ENCODE measurements around the gene LAMA4. TPM values are rescaled to one million over a fixed set of nuclear protein-coding genes. Genes with fewer than 3 reads are reported as not detected.
A peak's percentile ranks its signal among the peaks of the same experiment; 100 is the strongest.
"Not testable (repeated sequence)": the region's sequence is repeated elsewhere in the genome, so short reads cannot be mapped to it uniquely, and the experiment has no call there.

Gene LAMA4
- total RNA-seq, 2 experiments from 2014 or later, result 0.09 TPM; not detected in 1

DNA sequence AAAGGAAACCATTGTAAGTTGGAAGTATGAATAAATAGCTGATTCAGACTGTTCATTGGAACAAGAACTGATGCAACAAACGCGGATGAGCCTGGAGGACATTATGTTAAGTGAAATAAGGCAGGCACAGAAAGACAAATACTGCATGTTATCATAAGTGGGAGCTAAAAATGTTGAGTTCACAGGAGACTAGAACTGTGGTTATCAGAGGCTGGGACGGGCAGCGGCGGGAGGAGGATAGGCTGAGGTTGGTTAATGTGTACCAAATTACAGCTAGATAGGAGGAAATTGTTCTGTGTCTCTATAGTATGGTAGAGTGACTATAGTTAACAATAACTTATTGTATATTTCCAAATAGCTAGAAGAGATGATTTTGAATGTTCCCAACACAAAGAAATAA, 126.2 kb downstream of the LAMA4 start:
- no peak overlapping the region for H3K4me3 Mint-ChIP-seq
- ChIA-PET CTCF (interaction anchor here (0.8 to 1.1 kb wide), 2 partner anchors 16 to 51 kb away, joined by 3 to 4 read pairs; no protein-coding TSS in a partner anchor), POLR2A (no interaction called here)
- H3K9me3 Mint-ChIP-seq (ENCODE audit: low read depth), result no peaks in the 10 kb centered on the region
- peaks cover 18% of the 10 kb centered on the region for H3K27me3 Mint-ChIP-seq
- no peaks in the 10 kb centered on the region for H3K4me1 Mint-ChIP-seq
- no peak for DNase-seq
- no peak overlapping the region for H3K27ac Mint-ChIP-seq
- intact Hi-C loops (cut with DNase I, micrococcal nuclease), result no loop called here
- H3K36me3 Mint-ChIP-seq (ENCODE audit: low read depth), result no peaks in the 10 kb centered on the region
- no peak for ATAC-seq

DNA sequence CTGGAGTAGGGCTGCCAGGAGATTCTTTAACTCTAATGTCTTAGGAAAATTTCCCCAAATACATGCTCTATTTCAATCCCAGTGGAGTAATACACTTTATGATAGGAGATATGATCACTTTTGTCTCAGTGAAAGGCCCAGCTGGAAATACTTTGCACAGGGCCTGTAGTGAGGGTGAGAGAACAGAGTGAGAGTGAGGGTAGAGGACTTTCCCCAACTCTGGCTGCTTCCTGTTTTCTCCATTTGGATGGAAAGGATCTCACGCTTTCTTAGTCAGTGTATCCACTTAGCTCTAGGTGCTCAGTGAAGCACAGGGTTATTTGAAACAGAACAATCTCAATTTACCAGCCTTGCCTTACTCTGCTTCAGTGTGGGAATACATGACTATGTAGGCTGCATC, 130.4 kb downstream of the LAMA4 start:
- ATAC-seq (no peak), DNase-seq (no peak)
- H3K4me3 Mint-ChIP-seq, result no peak overlapping the region
- H3K4me1 Mint-ChIP-seq, result no peaks in the 10 kb centered on the region
- H3K36me3 Mint-ChIP-seq (ENCODE audit: low read depth), result no peaks in the 10 kb centered on the region
- H3K27ac Mint-ChIP-seq, result no peak overlapping the region
- H3K9me3 Mint-ChIP-seq (ENCODE audit: low read depth), result no peaks in the 10 kb centered on the region
- CTCF ChIA-PET, result interaction anchor here (2.2 kb wide), 1 partner anchor 40 kb away, joined by 9 read pairs; no protein-coding TSS in a partner anchor
- POLR2A ChIA-PET, result no interaction called here
- H3K27me3 Mint-ChIP-seq, result peaks cover 10% of the 10 kb centered on the region
- intact Hi-C loops (cut with DNase I, micrococcal nuclease), result no loop called here

DNA sequence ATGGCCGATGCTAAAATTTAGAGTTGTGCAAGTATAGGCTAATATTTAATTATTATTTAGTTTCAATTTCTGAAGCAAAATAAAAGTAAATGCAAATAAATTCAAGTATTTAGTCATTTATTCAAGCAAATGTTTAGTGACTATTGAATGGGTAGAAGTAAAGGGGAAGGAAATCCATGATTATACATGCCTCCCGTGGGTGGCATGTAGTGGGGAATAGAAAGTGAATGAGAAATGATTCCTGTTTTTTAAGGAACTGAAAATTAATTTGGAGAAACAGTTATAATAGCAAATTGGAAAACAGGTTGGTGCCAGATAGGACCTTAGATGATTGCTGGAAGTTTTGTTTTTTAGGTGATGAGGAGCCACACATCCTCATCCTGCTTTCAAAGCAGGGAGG, 131.6 kb downstream of the LAMA4 start:
- Mint-ChIP-seq H3K36me3 (ENCODE audit: low read depth) (no peaks in the 10 kb centered on the region), H3K4me1 (peaks cover 5% of the 10 kb centered on the region), H3K27me3 (peaks cover 7% of the 10 kb centered on the region), H3K27ac (no peak overlapping the region), H3K4me3 (no peak overlapping the region), H3K9me3 (ENCODE audit: low read depth) (no peaks in the 10 kb centered on the region)
- CTCF ChIA-PET, result interaction anchor here (0.7 kb wide), 1 partner anchor 35 kb away, joined by 3 read pairs; the partner anchor contains the start of genes FAM229B and TUBE1
- DNase-seq, result no peak
- intact Hi-C loops (cut with DNase I, micrococcal nuclease), result no loop called here
- POLR2A ChIA-PET, result no interaction called here
- ATAC-seq, result no peak

DNA sequence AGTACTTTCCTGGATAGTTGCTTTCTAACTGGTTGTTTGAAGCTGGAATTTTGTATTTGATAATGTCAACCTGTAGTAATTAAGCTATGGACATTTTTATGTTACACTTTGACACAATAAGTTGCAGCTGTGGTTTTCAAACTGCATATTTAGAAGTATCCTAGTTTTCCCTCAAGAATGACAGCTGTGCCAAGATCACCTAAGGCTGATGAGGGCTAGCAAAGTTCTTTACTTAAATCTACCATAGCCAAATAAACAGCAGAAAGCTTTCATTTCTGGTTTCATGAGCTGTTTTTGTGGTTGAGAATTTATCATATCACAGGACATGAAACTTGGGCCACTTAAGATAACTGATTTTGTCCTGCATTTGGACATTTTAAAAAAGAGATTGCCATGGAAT, 136.3 kb downstream of the LAMA4 start:
- no peak for ATAC-seq
- Mint-ChIP-seq H3K4me1 (peaks cover 17% of the 10 kb centered on the region), H3K36me3 (ENCODE audit: low read depth) (no peaks in the 10 kb centered on the region), H3K27ac (no peak overlapping the region), H3K27me3 (peaks cover 6% of the 10 kb centered on the region), H3K9me3 (ENCODE audit: low read depth) (no peaks in the 10 kb centered on the region), H3K4me3 (no peak overlapping the region)
- no peak for DNase-seq
- ChIA-PET POLR2A (no interaction called here), CTCF (interaction anchor here (0.8 kb wide), 3 partner anchors 9 to 1315 kb away, joined by 3 read pairs; partner anchors contain the start of genes FAM229B and TUBE1)
- intact Hi-C loops (cut with DNase I, micrococcal nuclease), result no loop called here

DNA sequence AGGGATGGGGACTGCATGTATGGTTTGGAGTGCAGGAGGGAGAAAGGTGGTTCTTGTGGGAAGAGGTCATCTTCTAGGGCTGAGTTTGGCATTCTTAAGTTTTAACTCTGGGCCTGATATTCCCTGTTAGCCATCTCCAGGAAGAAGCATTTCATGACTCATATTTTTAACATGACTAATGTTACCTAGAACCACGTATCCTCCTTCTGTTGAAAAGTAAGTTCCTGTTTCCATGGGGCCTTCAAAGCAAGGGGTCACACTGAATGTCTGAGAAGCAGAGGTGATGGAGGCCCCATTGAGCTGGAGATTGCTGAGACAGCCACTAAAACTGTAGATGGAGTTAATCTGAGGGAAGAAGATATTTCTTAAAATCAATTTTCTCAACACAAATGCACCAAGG, 136.8 kb downstream of the LAMA4 start:
- DNase-seq, result peak; percentile 33
- ChIA-PET CTCF (interaction anchor here (0.5 to 0.8 kb wide), 4 partner anchors 9 to 1315 kb away, joined by 3 read pairs; partner anchors contain the start of genes FAM229B and TUBE1), POLR2A (no interaction called here)
- Mint-ChIP-seq H3K4me1 (peaks cover 17% of the 10 kb centered on the region), H3K36me3 (ENCODE audit: low read depth) (no peaks in the 10 kb centered on the region), H3K27ac (peak overlapping the region; percentile 25), H3K9me3 (ENCODE audit: low read depth) (no peaks in the 10 kb centered on the region), H3K27me3 (peaks cover 6% of the 10 kb centered on the region), H3K4me3 (no peak overlapping the region)
- peak; percentile 93 for ATAC-seq
- intact Hi-C loops (cut with DNase I, micrococcal nuclease), result no loop called here

DNA sequence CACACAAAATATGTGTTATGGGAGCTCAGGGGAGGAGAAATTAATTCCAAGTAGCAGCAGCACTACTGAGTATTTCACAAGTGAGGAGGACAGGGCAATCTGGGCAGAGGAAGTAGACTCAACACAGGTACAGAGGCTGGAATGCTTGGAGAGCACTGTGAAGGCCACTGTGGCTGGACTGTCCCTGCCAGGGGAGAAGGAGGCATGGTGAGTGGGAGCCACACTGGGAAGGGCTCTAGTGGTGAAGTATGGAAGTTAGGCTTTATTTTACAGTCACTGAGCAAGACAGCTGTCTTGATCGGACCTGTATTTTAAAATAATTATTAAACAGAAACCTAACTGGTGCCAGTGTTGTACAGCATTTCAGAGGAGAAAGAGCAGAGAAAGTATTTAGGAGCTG, 138.1 kb downstream of the LAMA4 start:
- Mint-ChIP-seq H3K27me3 (peaks cover 8% of the 10 kb centered on the region), H3K4me1 (peaks cover 17% of the 10 kb centered on the region), H3K9me3 (ENCODE audit: low read depth) (no peaks in the 10 kb centered on the region), H3K36me3 (ENCODE audit: low read depth) (no peaks in the 10 kb centered on the region), H3K27ac (no peak overlapping the region), H3K4me3 (no peak overlapping the region)
- ChIA-PET POLR2A (no interaction called here), CTCF (interaction anchor here (0.9 to 2.6 kb wide), 4 partner anchors 8 to 47 kb away, joined by 3 to 7 read pairs (median 4); partner anchors contain the start of genes FAM229B and TUBE1)
- no peak for DNase-seq
- intact Hi-C loops (cut with DNase I, micrococcal nuclease), result no loop called here
- ATAC-seq, result no peak

DNA sequence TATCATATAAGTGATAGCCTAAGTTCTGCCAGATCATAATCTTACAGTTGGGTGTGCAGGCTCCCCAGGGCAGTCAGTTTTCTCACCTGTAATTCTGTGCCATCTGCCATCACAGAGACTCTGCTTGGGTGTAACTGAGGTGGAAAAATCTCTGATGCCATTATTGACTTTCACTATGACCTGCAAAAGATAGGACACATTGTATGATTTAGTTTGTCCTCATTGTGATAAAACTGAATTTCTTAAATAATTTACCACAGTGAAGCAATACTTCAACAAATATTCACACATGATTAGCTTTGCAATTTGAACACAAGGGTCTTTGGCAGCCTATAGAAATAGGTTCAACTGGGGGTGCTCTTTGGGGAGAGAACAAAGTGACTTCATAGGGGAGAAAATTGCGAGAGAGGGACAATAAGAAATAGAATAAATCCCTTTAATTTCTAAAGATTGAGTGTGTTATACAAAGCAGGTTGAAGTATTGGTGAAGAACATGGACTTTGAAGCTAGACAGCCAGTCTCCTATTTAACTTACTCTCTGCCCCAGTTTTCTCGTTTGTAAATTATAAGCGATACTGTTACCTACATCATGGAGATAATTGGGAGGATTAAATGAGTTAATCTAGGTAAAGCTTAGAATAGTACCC, 139.7 kb downstream of the LAMA4 start:
- no peak overlapping the region for H3K27ac Mint-ChIP-seq
- CTCF ChIA-PET, result interaction anchor here (2.6 kb wide), 1 partner anchor 10 kb away, joined by 6 read pairs; no protein-coding TSS in a partner anchor
- peaks cover 8% of the 10 kb centered on the region for H3K27me3 Mint-ChIP-seq
- DNase-seq, result no peak
- POLR2A ChIA-PET, result no interaction called here
- no peak overlapping the region for H3K4me3 Mint-ChIP-seq
- H3K36me3 Mint-ChIP-seq (ENCODE audit: low read depth), result no peaks in the 10 kb centered on the region
- no peaks in the 10 kb centered on the region for H3K9me3 Mint-ChIP-seq (ENCODE audit: low read depth)
- H3K4me1 Mint-ChIP-seq, result peaks cover 17% of the 10 kb centered on the region
- no peak for ATAC-seq
- intact Hi-C loops (cut with DNase I, micrococcal nuclease), result no loop called here

DNA sequence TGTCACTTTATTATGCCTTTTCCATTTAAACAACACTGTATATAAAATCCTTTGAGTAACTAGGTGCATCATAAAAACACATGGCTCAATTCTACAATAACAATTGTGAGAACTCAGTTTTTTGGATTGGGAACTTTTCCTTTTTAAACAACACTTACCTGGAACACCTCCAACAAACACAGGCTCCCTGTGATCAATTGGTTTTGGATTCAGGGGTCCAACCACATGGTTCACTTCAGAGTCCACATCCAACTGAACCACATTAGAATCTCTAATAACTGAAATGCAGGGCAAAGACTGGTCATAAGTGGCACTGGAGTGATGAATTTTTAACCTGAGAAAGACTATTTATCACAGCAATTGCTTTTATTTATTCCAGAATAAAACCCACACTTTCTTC, 140.4 kb downstream of the LAMA4 start:
- ATAC-seq, result no peak
- Mint-ChIP-seq H3K4me1 (peaks cover 17% of the 10 kb centered on the region), H3K4me3 (no peak overlapping the region), H3K36me3 (ENCODE audit: low read depth) (no peaks in the 10 kb centered on the region), H3K27me3 (peaks cover 8% of the 10 kb centered on the region), H3K27ac (no peak overlapping the region), H3K9me3 (ENCODE audit: low read depth) (no peaks in the 10 kb centered on the region)
- ChIA-PET CTCF (interaction anchor here (0.7 kb wide), 1 partner anchor 81 kb away, joined by 3 read pairs; no protein-coding TSS in a partner anchor), POLR2A (no interaction called here)
- no peak for DNase-seq
- intact Hi-C loops (cut with DNase I, micrococcal nuclease), result no loop called here

DNA sequence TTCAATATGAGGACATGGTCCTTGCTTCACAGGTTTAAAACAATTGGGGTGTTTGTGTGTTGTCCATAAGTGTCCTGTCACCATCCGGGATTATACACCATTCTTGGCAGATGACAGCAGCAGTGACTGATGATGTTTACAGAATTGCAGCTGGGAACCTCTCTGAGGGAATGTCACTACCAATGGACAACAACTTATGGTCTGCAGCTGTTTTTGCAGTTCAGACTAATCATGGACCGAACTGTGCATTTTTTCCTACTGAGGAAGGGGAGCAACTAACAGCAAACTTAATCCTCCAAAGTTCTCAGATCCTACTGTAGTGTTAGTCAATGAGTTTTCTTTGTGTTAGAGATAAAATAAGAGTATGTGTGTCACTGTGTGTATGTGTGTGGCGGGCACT, 140.9 kb downstream of the LAMA4 start:
- ChIA-PET POLR2A (no interaction called here), CTCF (interaction anchor here (0.7 kb wide), 1 partner anchor 81 kb away, joined by 3 read pairs; no protein-coding TSS in a partner anchor)

DNA sequence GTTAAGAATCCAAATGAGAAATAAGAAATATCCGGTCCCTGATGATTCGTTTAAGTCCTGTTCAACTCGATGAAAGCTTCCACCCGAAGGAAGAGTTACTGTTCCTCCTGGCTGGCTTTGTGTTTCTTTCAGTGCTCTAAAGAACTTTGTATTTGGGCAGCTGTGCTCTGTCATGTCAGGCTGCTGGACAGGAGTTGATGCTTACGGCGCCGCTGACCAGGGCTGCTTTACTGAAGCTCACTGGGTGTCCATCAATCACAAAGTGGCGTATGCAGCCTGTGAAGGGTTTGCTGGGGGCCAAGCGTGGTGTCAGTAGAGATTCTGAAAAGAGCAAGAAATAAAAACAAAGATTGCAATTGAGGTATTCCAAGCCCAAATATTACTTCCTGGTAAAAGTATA, 145.1 kb downstream of the LAMA4 start:
- H3K9me3 Mint-ChIP-seq (ENCODE audit: low read depth), result peaks cover 4% of the 10 kb centered on the region
- H3K27me3 Mint-ChIP-seq, result peaks cover 6% of the 10 kb centered on the region
- peaks cover 2% of the 10 kb centered on the region for H3K36me3 Mint-ChIP-seq (ENCODE audit: low read depth)
- no peak overlapping the region for H3K27ac Mint-ChIP-seq
- POLR2A ChIA-PET, result no interaction called here
- DNase-seq (no peak), ATAC-seq (no peak)
- intact Hi-C loops (cut with DNase I, micrococcal nuclease), result no loop called here
- no peak overlapping the region for H3K4me3 Mint-ChIP-seq
- CTCF ChIA-PET, result interaction anchor here (0.7 to 1.9 kb wide), 2 partner anchors 8 kb away, joined by 3 to 4 read pairs; no protein-coding TSS in a partner anchor
- H3K4me1 Mint-ChIP-seq, result no peaks in the 10 kb centered on the region

More for the DNA sequence above, 140.9 kb downstream of the LAMA4 start:
- intact Hi-C loops (cut with DNase I, micrococcal nuclease), result no loop called here
- no peaks in the 10 kb centered on the region for H3K36me3 Mint-ChIP-seq (ENCODE audit: low read depth)
- no peak overlapping the region for H3K27ac Mint-ChIP-seq
- DNase-seq (no peak), ATAC-seq (no peak)
- H3K9me3 Mint-ChIP-seq (ENCODE audit: low read depth), result no peaks in the 10 kb centered on the region
- H3K4me3 Mint-ChIP-seq, result no peak overlapping the region
- peaks cover 8% of the 10 kb centered on the region for H3K27me3 Mint-ChIP-seq
- H3K4me1 Mint-ChIP-seq, result peaks cover 17% of the 10 kb centered on the region

DNA sequence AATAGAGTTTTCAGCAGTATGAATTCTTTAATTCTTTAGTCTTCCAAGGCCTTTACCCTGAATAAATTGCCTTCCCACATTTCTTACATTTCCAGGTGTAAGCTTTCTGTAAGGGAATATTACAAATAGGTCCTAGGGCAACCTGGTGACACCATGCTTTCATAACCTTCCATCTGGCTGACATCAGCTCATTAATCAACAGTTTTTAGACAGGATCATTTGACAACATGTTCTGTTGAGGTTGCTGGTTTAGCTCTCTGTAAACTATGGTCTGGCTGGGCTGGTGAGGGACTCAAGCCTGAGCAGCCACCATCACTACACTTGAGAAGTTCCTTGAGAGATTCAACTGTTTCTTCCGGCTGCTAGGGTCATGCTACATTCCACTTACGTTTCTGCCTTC, 147.8 kb downstream of the LAMA4 start:
- intact Hi-C loops (cut with DNase I, micrococcal nuclease), result no loop called here
- no peak for DNase-seq
- Mint-ChIP-seq H3K9me3 (ENCODE audit: low read depth) (peaks cover 4% of the 10 kb centered on the region), H3K36me3 (ENCODE audit: low read depth) (peaks cover 4% of the 10 kb centered on the region), H3K4me1 (no peaks in the 10 kb centered on the region), H3K27me3 (peaks cover 4% of the 10 kb centered on the region), H3K27ac (no peak overlapping the region), H3K4me3 (no peak overlapping the region)
- ATAC-seq, result no peak
- ChIA-PET POLR2A (no interaction called here), CTCF (interaction anchor here (0.6 kb wide), 1 partner anchor 21 kb away, joined by 3 read pairs; no protein-coding TSS in a partner anchor)

DNA sequence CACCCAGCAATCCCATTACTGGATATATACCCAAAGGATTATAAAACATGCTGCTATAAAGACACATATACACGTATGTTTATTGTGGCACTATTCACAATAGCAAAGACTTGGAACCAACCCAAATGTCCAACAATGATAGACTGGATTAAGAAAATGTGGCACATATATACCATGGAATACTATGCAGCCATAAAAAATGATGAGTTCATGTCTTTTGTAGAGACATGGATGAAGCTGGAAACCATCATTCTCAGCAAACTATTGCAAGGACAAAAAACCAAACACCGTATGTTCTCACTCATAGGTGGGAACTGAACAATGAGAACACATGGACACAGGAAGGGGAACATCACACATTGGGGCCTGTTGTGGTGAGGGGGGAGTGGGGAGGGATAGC, 148.3 kb downstream of the LAMA4 start:
- H3K9me3 Mint-ChIP-seq (ENCODE audit: low read depth); H3K4me1 Mint-ChIP-seq; DNase-seq; intact Hi-C loops (cut with DNase I, micrococcal nuclease); H3K36me3 Mint-ChIP-seq (ENCODE audit: low read depth); H3K4me3 Mint-ChIP-seq; CTCF ChIA-PET; POLR2A ChIA-PET; ATAC-seq; H3K27me3 Mint-ChIP-seq; H3K27ac Mint-ChIP-seq: not testable (repeated sequence)
